Fibroblast of lung (primary cell): ENCODE data around the gene TXNRD2.

Experiments
- CTCF ChIP-seq, 2 donors: IDR thresholded peaks in 1 of 2; conservative IDR thresholded peaks in 1 of 2; 1 replicate in 1 of 2; 2 replicates in 1 of 2; pipeline ENCODE4 v1.5.1; 2011 to 2012; ENCODE audit warnings: low read length in 2 of 2, control low read depth in 1 of 2, inconsistent platforms in 1 of 2, low read depth in 1 of 2, mild to moderate bottlenecking in 1 of 2
- EZH2 ChIP-seq: IDR thresholded peaks from 2 replicates; pipeline ENCODE4 v1.5.1; 2012; ENCODE audit warnings: low read length, control low read depth, mild to moderate bottlenecking; ENCODE audit errors: missing control alignments

- TF ChIP-seq CTCF (conservative IDR thresholded peaks at IDR 0.05 in 1 of 2, IDR thresholded peaks at IDR 0.05 in 1 of 2; ENCODE audit: low read depth in 1 of 2, low read length in 2 of 2) (no peak), EZH2 (no peak)
Observed at GRCh38 chr22:19963863-19964642, 22.4 kb upstream of the TXNRD2 start.
